Loucy (cell line): ENCODE data around the gene ABHD15.

Experiments used
- EZH2phosphoT487 ChIP-seq: fragments of 200-600 bp; IDR thresholded peaks from 2 replicates; pipeline ENCODE4 v1.6.1; 2018; ENCODE audit warnings: antibody characterized with exemption, mild to moderate bottlenecking, moderate library complexity, borderline replicate concordance
- TF ChIP-seq, protein P1 (sequence below): fragments of 200-600 bp; sonication (generic); conservative IDR thresholded peaks from 2 replicates; pipeline ENCODE4 v1.5.1; 2014; ENCODE audit warnings: mild to moderate bottlenecking, antibody characterized with exemption, low read length

DNA sequence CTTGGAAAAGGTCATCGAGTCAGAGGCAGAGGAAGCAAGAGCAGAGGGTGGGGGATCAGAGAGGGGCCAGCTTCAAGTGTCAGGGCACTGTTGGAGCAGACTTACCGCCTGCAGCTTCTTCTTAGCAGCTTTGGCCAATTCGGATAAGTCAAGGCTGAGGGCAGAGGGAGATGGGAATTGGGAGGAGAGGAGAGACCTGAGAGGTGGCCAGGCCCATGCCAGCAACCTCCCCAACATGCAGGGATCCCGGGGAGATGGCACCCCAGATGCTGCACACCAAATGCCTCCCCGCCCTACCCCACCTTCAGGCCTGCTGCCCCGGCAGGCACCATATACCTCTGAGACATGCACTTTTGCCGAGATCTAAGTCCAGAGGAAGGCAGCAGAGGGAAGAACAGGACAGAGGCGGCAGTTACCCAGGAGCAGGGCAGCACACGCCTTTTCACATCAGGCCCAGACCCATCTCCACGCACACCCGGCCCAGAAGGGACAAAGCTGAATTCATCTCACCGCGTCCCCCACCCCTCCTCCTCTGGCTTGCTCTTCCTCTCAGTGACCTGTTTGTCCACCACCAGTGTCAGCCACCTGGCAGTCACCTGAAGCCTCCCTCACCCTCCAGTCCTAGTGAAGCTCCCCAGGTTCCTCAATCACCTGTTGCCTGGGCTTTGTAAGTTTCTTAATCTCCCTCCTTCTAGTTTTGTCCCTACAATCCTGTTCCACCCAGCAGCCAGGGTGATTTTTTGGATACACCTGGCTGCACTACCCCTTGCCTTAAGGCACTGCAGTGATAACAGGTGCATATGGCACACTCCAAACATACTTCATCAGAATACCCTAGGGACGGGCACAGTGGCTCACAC is 12.0 kb upstream of the ABHD15 start:
- TF ChIP-seq, protein P1, sequence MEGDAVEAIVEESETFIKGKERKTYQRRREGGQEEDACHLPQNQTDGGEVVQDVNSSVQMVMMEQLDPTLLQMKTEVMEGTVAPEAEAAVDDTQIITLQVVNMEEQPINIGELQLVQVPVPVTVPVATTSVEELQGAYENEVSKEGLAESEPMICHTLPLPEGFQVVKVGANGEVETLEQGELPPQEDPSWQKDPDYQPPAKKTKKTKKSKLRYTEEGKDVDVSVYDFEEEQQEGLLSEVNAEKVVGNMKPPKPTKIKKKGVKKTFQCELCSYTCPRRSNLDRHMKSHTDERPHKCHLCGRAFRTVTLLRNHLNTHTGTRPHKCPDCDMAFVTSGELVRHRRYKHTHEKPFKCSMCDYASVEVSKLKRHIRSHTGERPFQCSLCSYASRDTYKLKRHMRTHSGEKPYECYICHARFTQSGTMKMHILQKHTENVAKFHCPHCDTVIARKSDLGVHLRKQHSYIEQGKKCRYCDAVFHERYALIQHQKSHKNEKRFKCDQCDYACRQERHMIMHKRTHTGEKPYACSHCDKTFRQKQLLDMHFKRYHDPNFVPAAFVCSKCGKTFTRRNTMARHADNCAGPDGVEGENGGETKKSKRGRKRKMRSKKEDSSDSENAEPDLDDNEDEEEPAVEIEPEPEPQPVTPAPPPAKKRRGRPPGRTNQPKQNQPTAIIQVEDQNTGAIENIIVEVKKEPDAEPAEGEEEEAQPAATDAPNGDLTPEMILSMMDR: no peak
- no peak for TF ChIP-seq EZH2phosphoT487
